HG03575 (cell line): ENCODE results near the gene DNASE1L3.
"Not testable (repeated sequence)": the region's sequence is repeated elsewhere in the genome, so short reads cannot be mapped to it uniquely, and the experiment has no call there.

ENCODE experiments used
- ATAC-seq: cut with Tn5 transposase; IDR thresholded peaks from one replicate; pipeline ENCODE4 v1.9.1; 2021; ENCODE audit not compliant: unreplicated experiment, insufficient number of reproducible peaks, low FRiP score; ENCODE audit errors: extremely low read depth

Gene DNASE1L3

GRCh38 chr3:58205981-58206380 is 4.8 kb downstream of the DNASE1L3 start:
- no peak for ATAC-seq

- no peak for ATAC-seq
Observed at GRCh38 chr3:58204720-58205119, 6.1 kb downstream of the DNASE1L3 start.

- no peak for ATAC-seq
Observed at GRCh38 chr3:58203541-58203940, 7.2 kb downstream of the DNASE1L3 start.

DNA sequence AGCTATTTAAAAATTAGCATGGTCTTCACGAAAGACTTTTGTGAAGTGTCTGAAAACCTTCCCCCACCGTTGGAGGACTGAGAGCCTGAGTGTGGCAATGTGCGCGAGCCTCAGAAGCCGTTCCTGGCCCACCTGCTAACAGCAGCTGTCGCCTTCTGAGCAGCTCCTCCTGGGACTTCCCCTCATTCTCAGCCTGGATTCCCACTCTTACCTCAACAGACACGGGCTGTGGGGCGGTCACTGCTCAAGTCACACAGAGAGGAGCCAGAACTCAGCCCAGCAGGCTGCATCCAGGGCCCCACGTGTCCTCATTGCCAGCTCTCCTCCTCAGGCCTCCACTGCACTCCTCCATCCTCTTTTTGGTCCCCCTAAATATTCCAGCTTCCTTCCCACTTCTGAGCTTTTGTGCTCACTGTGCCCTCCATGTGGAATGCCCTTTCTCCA is 7.8 kb downstream of the DNASE1L3 start:
- ATAC-seq: no peak

DNA sequence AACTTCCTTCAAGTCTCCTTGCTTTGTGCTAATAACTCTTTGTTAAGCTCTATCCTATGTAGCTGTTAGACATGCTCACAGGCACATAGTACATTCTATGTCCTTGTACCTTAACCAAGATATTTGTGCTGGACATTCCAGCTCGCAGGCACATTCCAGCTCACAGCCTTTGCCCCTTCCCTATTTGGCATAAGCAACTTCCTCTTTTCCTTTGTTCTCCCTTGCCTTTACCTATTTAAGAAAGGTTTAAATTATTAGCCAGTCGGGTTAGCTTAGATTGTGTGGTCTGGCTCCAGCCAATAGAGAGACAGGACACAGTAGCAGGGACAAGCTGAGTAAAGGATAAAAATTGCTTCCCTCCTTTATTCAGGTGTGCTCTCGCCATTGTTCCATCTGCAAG is 9.3 kb downstream of the DNASE1L3 start:
- not testable (repeated sequence) for ATAC-seq

DNA sequence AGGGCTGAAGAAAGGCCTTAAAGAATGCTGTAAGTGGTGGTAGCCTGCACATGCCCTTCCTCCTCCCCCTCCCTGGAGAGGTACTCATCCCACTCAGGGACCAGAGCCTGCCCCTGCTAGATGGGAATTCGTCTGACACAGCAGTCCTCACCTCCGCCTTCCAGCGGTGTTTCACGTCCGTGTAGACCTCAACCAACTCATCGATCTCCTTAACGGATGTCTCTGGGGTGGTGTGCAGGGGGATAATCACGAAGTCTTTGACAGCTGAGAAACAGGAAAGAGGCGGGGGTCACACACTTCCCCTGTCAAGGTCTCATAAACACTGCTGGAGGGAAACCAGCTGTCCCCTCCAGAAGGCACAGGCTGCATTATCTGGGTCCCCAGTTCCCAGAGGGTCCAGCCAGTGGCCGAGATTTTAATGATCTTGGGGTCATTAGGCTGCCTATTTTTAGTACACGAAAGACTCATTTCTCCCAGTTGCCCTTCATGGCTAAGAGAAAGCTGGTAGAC is 9.9 kb downstream of the DNASE1L3 start:
- no peak for ATAC-seq

- no peak for ATAC-seq
Observed at GRCh38 chr3:58200121-58200709, 10.6 kb downstream of the DNASE1L3 start.

- ATAC-seq: no peak
Observed at GRCh38 chr3:58198804-58199203, 12.0 kb downstream of the DNASE1L3 start.

GRCh38 chr3:58198362-58198761 is 12.4 kb downstream of the DNASE1L3 start:
- ATAC-seq: no peak

DNA sequence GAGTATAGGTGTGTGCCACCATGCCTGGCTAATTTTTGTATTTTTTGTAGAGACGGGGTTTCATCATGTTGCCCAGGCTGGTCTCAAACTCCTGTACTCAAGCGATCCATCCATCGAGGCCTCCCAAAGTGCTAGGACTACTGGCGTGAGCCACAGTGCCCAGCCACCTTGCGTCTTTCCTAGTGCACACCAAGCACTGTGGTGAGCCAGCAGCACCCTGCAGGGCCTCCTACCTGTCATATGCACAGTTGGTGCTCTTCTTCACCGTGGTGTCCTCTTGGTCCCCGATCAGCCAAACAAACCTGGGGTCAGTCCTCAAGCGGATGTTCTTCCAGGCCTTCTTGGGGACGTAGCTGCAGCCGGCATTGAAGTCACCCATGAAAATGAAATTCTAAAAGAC is 13.2 kb downstream of the DNASE1L3 start:
- ATAC-seq: no peak

GRCh38 chr3:58193682-58194407 is 16.9 kb downstream of the DNASE1L3 start:
- no peak for ATAC-seq

DNA sequence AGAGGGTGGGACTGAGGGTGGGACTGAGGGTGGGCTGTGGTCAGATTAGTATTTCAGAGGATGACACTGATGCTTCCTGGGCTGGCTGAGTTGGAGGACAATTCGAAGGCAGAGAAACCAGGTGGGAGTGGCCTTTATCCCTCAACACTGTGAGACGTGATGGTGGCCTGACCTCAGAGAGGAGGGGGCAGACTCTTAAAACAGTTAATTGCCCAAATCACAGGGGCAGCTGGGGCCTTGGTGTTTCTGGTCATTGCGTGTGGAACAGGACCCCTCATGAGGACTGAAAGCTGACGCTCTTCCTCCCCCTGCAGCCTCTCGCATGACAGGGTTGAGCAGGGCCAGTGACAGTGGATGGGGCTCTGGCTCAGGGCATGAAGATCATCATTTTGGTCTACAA is 18.7 kb downstream of the DNASE1L3 start:
- ATAC-seq: no peak

GRCh38 chr3:58191361-58191991 is 19.3 kb downstream of the DNASE1L3 start:
- no peak for ATAC-seq

DNA sequence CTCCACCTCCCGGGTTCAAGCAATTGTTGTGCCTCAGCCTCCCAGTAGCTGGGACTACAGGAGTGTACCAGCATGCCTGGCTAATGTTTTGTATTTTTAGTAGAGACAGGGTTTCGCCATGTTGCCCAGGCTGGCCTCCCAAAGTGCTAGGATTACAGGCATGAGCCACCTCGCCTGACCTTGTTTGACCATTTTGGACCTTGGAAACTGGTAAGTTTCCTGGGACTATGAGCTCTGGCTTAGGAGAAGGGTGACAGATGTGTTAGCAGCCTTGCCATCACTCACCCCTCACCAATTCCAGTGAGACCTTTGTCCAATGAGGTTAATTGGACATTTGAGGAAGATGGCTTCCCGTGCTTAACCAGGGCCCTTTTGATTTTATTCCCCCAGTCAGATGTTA is 19.9 kb downstream of the DNASE1L3 start:
- no peak for ATAC-seq

DNA sequence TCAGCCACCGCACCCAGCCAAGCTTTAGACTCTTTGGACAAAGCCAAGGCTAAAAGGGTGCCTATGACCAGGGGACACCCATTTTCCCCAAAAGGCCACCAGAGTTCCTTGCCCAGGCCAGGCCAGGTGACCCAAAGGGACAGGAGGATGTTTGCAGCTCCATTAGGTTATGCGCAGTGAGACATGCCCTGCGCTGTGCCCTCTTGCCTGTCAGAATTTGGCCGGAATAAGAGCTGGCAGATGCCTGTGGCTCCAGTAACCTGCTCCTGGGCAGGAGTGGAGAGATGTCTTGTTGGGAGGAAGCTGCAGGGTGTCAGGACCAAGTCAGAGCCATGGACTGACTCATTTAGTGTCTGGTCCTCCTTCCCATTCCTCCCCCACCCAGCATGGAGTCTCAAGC is 20.5 kb downstream of the DNASE1L3 start:
- ATAC-seq: no peak

DNA sequence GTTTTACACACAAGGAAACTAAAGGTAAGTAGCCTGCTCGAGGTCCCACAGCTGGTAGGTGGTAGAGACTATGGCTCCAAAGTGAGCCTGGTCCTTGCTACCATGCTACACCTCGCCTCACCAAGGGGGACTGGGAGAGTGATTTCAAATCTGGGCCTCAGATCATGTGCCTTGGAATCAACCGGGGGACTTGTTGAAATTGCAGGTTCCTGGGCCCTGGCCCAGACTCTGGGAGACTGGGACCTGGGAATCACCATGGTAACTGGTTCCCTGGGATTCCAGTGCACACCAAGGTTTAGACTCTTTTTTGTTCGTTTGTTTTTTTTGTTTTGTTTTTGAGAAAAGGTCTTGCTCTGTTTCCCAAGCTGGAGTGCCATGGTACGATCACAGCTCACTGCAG is 21.1 kb downstream of the DNASE1L3 start:
- ATAC-seq: no peak

GRCh38 chr3:58188921-58189451 is 21.8 kb downstream of the DNASE1L3 start:
- ATAC-seq: no peak

- no peak for ATAC-seq
Observed at GRCh38 chr3:58188173-58188564, 22.6 kb downstream of the DNASE1L3 start.

GRCh38 chr3:58184982-58185360 is 25.8 kb downstream of the DNASE1L3 start:
- ATAC-seq: no peak
